Activated CD8-positive, alpha-beta memory T cell treated with anti-CD3 and anti-CD28 coated beads for 4 hours (primary cell): ENCODE results near the gene BCL11B.

Source experiments
- DNase-seq, 2 donors: peaks; one replicate each; pipeline ENCODE4 v3.0.0-alpha.2; 2020; ENCODE audit warnings: low read depth in 2 of 2

BCL11B gene

DNA sequence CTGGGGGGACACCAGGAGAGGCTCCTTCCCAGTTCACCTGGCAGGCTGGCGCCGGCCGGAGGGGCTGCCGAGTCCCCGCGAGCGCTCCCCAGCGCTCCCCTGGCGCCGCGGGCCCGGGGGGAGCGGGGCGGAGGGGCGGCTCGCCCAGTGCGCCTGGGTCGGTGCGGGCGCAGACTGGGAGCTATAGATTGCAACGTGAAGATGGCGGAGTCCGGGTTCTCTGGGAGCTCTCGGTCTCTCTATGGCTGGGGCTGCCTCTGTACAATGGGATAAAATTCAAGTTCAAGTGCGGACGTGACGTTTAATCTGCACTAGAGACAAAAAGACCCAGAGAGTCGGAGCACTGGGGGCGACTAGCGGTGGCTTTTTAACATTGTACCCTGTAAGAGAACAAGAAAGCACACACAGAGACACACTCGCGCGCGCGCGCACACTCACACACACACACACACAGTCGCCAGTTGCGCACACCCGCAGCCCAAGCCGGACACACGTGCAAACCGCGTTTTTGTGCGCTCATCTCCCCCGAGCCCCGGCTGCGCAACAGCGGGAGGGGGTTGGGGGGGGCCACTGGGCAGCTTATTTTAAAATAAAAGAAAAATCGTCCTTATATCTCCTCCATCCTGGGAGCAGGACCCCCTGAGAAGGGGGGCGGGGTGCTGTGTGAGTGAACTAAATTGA is at the start of gene BCL11B:
BCL11B (minus strand) TSS at position 247 of the 681 bp plus-strand sequence. CDS start 979 bp downstream, outside the sequence.
- DNase-seq, result peak; percentile 70 to 85

DNA sequence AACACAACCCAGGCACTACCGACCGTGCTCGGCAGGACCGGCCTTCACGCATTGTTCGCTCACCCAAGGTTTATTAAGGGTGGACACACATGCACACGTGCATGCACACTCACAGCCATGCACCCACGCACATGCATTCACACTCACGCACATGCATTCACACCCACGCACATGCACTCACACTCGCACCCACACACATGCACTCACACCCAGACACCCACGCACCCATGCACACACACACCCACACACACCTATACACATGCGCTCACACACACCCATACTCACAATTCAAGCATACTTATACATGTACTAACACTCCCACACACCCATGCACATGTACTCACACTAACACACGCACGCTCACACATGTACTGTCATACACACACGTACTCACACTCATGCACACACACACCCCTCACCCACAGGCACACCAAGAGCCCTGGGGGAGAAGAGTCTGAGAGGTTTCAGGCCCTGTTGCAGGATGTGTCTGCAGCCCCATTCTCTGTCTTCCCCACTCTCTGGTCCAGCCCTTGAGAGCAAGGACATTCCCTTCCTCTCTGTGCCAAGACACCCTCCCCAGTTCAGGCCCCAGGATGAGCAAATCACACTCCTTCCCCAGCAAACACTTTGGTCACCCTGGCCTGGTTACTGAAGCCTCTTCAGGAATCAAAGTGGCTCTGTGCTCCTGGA is 49.4 kb upstream of the BCL11B start:
- no peak for DNase-seq

DNA sequence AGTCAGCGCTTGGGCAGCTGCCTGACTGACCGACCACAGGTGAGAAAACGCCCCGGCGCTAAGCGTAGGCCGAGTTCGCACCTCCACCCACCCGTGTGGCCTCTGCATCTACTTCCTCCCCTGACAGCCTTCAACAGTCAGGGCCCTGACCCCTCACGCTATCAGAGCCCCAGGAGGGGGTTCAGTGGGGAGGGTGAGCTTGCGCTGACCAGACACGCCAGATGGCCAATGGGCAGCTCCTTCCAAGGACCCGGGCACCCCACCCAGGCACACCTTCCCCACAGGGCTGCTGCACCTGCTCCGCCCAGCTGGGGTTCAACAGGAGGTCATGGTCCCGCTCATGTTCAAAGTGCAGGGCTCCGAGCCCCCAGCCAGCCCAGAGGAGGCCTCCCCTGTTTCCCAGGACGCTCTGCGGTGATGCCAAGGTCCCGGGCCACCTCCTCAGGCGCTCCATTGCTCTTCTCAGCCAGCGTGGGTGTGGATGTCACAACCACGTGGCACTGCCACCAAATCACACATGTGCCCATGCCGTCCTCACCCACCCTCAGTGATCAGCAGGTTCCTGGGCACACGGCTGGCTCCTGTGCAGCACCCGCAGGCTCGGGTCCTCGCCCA is 48.7 kb upstream of the BCL11B start:
- no peak for DNase-seq

DNA sequence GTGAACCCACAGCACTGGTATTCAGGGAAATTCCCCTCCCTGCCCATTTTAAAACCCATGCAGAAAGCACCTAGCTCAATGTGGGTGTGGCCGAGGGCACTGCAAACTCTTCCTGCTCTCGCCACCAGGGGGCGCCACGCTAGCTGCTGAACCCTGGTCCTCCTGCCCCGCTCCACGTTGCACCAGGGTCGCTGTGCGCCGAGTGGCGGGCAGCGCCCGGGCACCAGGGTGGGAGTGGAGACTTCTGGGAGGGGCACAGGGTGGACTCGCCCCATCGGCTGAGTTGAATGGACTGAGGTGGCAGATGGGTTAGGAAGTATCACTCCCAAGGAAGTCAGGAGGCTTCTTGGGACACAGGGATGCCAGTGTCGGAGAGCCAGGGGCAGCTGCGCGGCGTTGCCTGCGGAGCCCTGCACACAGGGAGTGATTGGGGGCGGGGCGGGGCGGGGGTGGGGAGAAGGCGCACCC is 48.1 kb upstream of the BCL11B start:
- peak; percentile 40 to 52 for DNase-seq

DNA sequence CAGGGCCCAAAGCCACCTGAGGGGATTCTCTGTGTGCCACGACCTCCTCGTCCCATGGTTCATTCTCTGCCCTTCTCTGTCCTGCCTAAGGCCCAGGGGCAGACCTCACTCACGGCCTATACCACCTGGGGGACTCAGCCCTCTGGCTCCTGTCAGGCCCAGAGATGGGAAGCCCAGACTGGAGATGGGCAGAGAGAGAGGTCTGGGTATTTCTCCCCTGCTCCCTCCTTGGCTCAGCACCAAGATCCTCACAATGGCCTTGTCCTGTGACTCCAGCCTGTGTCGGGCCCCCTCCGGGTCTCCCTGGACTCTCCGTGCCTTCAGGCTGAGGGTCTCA is 46.9 kb upstream of the BCL11B start:
- no peak for DNase-seq

DNA sequence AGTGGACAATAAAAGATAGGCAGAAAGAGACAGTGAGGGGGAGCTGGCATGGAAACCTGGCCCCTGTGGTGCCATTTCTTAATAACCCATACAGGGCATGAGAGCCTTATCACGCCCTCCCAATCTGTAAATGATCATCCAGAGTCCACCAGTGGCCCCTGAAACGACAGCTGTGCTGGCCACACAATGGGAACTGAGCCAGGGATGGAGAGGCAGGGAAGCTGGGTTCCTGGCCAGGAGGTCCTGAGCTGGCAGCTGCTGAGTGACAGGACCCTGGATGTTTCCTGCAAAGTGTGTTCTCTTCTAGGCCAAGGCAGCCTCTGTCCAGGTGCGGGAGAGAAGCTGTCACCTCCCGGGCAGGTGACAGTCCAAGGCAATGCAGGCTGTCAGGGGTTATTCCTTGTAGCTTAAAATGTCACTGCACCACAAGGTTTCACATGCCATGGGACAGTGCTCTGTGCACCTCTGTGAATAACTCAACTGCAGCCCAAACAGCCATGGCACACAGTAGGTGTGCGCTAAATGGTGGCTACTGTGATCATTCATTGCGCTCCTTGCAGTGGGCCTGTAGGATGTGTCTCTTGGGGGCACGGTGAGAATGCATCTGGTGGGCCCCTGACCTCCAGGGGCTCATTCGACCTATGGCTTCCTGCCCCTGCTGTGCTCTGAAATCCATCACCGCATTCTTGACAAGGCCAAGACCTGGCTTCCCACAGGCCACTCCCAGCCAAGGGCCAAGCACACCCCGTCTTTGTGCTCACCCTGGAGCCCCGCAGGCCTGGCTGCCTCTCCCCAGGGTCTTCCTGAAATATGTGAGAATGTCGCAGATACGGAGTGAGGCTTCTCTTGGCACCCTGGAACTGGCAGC is 46.3 kb upstream of the BCL11B start:
- DNase-seq, result no peak

DNA sequence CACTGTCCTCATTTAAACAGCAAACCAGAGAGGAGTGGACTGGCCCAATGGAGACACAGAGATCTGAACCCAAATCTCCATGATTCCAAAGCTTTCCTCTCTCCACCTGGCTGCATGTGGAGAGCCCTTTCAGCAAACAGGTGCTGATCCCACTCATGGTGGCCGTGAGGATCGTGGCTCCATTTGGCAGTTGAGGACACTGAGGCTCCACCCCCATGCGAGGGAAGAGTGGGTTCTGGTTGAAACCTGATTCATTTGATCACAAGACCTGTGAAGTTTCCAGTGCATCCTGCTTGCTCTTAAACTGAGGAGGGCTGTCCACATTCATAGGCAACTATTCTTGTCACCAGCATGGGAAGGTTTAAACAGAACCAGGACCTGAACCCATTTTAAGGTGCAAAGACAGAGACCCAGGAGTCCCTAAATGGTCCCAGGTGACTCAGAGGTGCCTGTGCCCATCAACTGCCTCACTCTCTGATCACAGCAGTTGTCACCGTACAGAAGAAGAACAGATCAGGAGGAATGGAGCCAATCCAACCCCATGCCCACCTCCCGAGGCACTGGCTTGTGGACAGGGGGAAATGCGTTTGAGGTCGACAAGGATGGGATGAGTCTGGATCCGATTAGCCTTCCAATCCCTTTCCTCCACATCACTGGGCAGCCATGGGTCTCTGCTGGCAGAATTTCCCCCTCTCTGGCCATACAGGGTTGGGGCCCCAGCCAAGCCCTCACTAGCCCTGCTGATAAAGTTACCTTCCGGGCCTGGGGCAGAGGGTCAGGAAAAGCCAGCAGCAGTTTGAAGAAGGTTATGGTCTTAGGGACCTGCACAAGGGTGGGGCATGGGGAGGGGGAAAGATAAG is 45.5 kb upstream of the BCL11B start:
- no peak for DNase-seq

DNA sequence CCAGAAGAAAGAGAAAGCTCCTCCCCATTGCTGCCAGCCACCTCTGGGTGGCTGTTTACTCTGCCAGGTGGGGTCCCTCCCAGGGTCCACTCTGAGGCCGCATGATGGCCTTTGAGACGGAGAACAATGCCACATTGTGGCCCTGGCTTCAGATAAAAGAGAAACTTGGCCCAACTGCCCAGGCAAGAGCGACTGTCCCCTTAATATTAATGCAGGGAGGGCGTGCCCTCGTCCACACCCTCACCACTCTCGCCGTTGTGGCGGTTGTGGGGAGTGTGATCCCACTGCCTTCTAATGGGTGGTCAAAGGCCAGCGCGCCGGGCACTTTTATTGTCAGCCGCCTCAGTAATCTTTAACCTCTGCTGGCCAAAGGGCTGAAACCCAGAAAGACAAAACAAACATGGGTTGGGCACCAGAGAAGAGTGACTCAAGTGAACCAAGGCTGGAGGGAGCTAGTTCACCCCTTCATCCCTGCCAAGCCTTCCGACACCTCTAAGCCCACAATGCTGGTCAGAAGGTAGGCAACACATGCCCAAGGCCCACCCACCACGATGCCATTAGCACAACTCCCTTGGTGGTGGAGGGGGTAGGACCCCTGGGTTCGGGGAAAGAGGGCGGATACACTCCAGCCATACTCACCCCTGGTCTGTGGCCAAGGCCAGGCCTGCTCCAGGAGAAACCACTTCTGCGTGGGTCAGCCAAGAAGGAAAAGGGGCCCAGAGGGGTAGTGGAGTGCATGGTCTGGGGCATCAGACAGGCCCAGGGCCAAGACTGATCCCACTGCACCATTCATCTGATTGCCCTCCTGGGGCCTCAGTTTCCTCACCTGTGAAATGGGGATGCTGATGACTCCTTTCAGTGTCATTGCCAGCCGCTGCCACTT is 44.5 kb upstream of the BCL11B start:
- no peak for DNase-seq

DNA sequence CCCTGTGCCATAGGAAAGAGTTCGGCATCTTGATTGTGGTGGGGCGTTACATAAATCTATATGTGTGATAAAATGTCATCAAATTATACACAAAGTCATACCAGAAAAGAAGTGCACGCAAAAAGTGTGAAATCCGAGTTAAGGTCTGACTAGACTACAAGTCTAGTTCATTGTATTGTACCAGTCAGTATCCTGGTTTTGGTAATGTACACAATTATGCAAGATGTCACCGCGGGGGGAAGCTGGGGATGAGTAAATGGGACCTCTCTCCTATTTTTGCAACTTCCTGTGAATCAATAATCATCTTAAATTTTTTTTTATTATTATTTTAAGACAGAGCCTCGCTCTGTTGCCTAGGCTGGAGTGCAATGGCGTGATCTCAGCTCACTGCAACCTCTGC is 43.2 kb upstream of the BCL11B start:
- no peak for DNase-seq

DNA sequence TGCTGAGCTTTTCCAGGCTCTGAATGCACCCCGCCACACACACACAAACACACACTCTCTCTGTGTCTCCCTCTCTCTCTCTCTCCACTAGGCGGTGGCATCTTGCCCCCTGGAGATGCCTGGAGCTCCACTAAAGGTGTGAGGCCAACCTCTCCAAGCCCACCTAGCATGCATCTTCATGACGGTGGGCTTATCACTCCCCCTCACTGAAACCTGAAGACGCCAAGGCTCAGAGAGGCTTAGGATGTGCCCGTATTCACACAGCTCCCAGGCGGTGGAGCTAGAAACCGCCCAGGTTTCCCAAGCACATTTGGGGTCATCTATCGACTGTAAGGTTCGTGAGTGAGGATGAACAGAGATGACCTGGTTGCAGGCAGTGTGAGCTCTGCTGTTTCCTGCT is 42.6 kb upstream of the BCL11B start:
- no peak for DNase-seq

DNA sequence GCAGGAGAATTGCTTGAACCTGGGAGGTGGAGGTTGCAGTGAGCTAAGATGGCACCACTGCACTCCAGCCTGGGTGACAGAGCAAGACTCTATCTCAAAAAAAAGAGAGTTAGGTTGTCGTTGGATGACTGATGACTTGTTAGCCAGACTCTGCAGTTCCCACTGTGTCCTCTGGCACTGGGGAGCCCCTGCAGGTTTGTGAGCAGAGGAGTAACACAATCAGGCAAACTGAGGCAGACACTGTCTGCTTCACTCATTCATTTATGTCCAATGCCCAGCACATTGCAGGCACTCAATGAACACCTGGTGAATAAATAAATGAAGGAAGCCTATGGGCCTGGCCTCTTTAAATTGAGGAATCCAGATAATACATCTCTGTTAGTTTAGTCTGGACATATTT is 41.2 kb upstream of the BCL11B start:
- no peak for DNase-seq

DNA sequence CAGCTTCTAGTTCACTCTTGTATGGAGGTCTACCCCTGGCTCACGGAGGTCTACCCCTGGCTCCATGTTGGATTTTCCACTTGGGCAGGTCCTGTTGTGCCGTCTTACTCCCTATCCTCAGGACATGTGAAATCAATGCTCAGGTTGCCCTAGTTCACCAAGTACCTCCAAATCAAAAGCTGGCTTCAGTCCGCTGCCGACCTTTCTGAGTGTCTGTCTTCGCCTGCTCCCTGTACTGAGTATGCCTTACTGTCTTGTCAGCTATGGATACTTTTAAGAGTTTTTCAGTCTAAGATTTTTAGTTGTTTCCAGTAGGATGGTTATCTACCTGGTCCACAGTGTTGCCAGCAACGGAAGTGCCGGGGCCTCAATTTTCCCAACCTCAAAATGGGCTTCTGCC is 40.1 kb upstream of the BCL11B start:
- no peak for DNase-seq

DNA sequence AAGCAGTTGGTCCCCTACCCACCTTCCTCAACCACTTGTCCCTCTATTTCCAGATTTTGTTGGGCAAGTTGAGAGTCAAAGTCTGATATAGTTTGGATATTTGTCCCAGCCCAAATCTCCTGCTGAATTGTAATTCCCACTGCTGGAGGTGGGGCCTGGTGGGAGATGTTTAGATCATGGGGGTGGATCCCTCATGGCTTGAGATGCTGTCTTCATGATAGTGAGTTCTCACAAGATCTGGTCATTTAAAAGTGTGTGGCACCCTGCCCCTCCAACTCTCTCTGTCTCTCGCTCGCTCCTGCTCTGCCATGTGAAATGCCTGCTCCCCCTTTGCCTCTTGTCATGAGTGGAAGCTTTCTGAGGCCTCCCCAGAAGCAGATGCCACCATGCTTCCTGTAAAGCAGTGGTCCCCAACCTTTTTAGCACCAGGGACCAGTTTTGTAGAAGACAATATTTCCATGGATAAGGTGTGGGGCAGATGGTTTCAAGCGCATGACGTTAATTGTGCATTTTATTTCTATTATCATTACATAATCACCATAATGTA is 37.3 kb upstream of the BCL11B start:
- DNase-seq, result no peak

DNA sequence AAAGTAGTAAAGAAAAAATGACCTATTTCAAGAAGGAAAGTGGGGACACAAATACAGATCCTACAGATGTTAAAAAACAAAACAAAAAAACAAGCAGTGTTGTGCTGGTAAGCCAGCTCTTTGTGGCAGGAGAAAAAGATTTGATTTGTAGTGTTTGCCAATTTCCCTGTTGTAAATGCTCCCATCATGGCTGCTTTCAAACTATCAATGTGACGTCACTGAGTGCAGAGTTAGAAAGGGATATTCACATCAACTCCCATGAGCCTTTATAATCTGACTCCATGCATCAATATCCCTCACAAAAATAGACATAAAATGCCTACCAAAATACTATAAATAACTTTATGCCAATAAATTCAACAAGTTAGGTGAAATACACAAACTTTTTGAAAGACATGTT is 32.2 kb upstream of the BCL11B start:
- DNase-seq, result no peak

DNA sequence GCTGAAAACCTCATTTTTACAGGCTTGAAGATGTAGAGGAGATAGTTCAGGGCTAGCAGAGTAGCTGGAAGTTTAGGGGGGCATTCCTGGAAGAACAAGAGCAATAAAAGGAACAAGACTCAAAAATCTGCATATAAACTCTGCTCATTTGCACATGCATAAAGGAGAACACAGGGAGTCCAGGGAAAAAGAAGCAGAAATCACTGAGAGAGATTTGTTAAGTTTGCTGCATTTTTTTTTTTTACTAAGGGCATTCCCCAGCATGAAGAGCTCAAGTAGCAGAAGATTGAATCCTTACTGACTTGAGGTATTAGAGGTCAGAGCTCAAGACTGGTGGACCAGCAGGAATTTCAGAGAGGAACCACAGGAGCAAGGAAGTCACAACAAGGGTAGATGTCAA is 28.2 kb upstream of the BCL11B start:
- no peak for DNase-seq

DNA sequence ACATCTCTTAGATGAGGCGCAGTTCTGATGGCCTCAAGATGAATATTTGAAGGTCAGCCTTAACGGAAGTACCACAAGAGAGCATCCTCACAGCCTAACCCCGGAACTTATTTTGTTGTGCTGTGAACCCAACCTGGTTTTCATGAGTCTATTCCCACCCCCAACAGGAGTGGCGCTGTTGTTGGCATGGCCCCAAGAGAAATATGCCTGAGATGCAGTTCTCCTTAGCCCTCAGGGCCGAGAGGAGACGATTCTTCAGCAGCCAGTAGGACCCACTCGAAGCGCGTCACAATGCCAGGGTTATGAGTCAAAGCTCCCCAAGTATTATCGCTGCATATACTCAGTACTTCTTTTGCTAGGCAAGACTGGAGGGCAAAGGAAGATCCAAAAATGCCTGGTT is 24.5 kb upstream of the BCL11B start:
- no peak for DNase-seq

DNA sequence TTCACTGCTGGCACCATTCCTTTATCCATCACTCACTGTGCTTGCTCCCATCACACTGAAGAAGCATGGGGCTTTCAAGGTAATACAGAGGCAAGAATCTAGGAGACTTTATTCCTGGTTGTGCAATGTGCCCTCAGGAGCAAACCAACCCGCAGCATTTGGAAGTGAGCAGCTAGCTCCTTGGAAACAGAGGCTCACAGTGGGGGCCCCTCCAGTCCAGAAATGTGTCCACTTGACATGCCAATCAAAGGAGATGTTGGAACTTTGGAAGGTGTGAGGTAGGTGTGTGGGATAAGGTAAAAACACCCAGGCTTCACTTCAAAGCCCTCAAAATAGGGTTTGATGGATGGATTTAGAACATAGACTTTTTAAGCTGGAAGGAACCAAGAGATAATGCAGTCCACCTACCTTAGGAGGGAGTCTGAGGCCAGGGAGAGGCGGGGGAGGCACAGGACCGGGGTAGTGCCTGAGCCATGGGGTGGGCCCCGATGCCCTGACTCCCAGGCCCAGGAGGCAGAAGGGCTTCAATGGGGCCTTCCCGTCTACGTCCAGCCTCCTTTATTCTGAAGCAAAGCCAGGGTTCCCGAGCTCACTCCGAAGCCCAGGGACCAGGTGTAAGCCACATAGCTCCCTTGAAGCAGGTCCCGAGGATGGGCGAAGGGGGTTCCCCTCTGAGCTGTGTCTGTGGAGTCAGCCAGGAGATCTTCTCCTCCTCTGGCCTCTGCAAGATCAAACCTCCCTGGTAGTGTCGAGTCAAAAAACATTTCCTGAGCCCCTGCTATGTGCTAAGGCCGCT is 17.6 kb upstream of the BCL11B start:
- no peak for DNase-seq

DNA sequence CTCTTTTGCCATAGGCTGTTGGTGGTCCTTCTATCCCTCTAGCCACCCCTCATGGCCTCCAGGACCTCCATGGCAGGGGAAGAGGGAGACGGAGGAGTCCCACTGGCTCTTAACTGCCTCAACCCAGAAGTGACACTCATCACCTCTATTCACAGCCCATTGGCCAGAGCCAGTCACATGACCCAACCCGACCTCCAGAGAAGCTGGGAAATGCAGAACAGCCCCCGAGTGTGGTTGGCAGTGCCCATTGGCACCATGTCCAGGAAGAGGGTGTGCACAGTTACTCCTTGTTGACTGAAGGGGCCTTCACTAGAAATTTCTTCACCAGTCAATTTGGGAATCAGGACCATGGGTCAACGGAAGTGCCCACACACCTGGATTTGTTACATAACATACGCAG is 17.0 kb upstream of the BCL11B start:
- no peak for DNase-seq

DNA sequence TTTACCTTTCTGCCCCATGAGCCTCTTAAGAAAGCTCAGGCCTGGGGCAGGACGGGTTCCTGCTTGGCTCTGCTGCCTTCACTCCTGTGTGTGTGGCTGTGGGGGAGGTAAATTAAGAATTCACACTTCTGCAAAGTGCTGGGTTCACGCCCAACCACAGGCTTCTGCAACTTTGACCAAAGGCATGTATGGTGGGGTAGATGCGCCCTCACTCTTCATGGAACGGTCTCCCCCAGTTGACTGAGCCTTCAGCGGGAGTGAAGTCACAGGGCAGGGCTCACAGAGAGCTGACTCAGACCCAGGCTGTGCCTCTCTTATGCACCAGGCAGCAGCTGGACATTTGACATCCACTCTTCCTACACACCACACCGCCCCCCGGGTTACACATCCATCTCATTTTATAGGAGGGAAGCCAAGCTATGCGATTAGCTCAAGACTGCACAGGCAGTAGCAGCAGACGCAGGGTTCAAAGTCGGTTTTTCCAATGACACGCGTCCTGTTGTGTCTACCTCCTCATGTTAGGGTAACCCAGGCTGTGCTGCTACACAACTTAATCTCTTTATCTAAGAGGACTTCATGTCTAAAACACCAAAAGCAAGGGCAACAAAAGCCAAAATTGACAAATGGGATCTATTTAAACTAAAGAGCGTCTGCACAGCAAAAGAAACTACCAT is 15.4 kb upstream of the BCL11B start:
- no peak for DNase-seq
